Measurements from ENCODE around the gene FRMD4A.
"Not testable (repeated sequence)": the region's sequence is repeated elsewhere in the genome, so short reads cannot be mapped to it uniquely, and the experiment has no call there.

The FRMD4A gene

GRCh38 chr10:13961097-13961496 lies 369.6 kb downstream of the FRMD4A start:
- no peak overlapping the region for H3K27ac ChIP-seq
- no peak for TF ChIP-seq CTCF (conservative IDR thresholded peaks at IDR 0.05)

- no peak overlapping the region for H3K27ac ChIP-seq
- no peak for TF ChIP-seq CTCF (conservative IDR thresholded peaks at IDR 0.05)
Observed at GRCh38 chr10:13960603-13961002, 370.1 kb downstream of the FRMD4A start.

GRCh38 chr10:13959443-13960359 lies 371.0 kb downstream of the FRMD4A start:
- H3K27ac ChIP-seq, result no peak overlapping the region
- no peak for TF ChIP-seq CTCF (conservative IDR thresholded peaks at IDR 0.05)

GRCh38 chr10:13957856-13958255 lies 372.9 kb downstream of the FRMD4A start:
- no peak overlapping the region for H3K27ac ChIP-seq
- TF ChIP-seq CTCF (conservative IDR thresholded peaks at IDR 0.05), result no peak

- no peak overlapping the region for H3K27ac ChIP-seq
- no peak for TF ChIP-seq CTCF (conservative IDR thresholded peaks at IDR 0.05)
Observed at GRCh38 chr10:13956826-13957225, 373.9 kb downstream of the FRMD4A start.

- H3K27ac ChIP-seq, result no peak overlapping the region
- no peak for TF ChIP-seq CTCF (conservative IDR thresholded peaks at IDR 0.05)
Observed at GRCh38 chr10:13955409-13956068, 375.2 kb downstream of the FRMD4A start.

GRCh38 chr10:13954195-13954594 lies 376.5 kb downstream of the FRMD4A start:
- H3K27ac ChIP-seq, result not testable (repeated sequence)

- TF ChIP-seq CTCF (conservative IDR thresholded peaks at IDR 0.05), result no peak
- H3K27ac ChIP-seq, result no peak overlapping the region
Observed at GRCh38 chr10:13953371-13953770, 377.4 kb downstream of the FRMD4A start.

Data from VCaP (cell line).